HG02885 (cell line): Measurements from ENCODE around the gene NME9.
A peak's percentile ranks its signal among the peaks of the same experiment; 100 is the strongest.
"Not testable (repeated sequence)": the region's sequence is repeated elsewhere in the genome, so short reads cannot be mapped to it uniquely, and the experiment has no call there.

Experiments used
- ATAC-seq: cut with Tn5 transposase; IDR thresholded peaks from one replicate; pipeline ENCODE4 v1.9.1; 2021; ENCODE audit warnings: mild to moderate bottlenecking; ENCODE audit not compliant: unreplicated experiment, poor library complexity

Gene NME9

GRCh38 chr3:138329127-138329983 lies at the start of gene NME9:
TSS of gene NME9 (minus strand) at chr3:138329851. CDS start at chr3:138329335, 516 bp downstream.
- ATAC-seq, result peak; percentile 77

GRCh38 chr3:138378990-138379389 lies 49.3 kb upstream of the NME9 start:
- ATAC-seq, result no peak

- ATAC-seq, result no peak
Observed at GRCh38 chr3:138378331-138378730, 48.7 kb upstream of the NME9 start.

- no peak for ATAC-seq
Observed at GRCh38 chr3:138377804-138378203, 48.2 kb upstream of the NME9 start.

- ATAC-seq, result not testable (repeated sequence)
Observed at GRCh38 chr3:138377212-138377611, 47.6 kb upstream of the NME9 start.

- ATAC-seq, result no peak
Observed at GRCh38 chr3:138376663-138377062, 47.0 kb upstream of the NME9 start.

- ATAC-seq, result no peak
Observed at GRCh38 chr3:138375447-138375846, 45.8 kb upstream of the NME9 start.

GRCh38 chr3:138374573-138375134 lies 45.0 kb upstream of the NME9 start:
- ATAC-seq, result no peak

GRCh38 chr3:138373736-138374094 lies 44.1 kb upstream of the NME9 start:
- no peak for ATAC-seq

GRCh38 chr3:138373087-138373735 lies 43.6 kb upstream of the NME9 start:
- no peak for ATAC-seq

GRCh38 chr3:138371070-138371965 lies 41.7 kb upstream of the NME9 start:
- peak; percentile 100 for ATAC-seq

GRCh38 chr3:138370321-138370720 lies 40.7 kb upstream of the NME9 start:
- no peak for ATAC-seq

- no peak for ATAC-seq
Observed at GRCh38 chr3:138369151-138369900, 39.7 kb upstream of the NME9 start.

GRCh38 chr3:138367911-138368310 lies 38.3 kb upstream of the NME9 start:
- no peak for ATAC-seq

GRCh38 chr3:138367326-138367850 lies 37.7 kb upstream of the NME9 start:
- no peak for ATAC-seq

- no peak for ATAC-seq
Observed at GRCh38 chr3:138366006-138366759, 36.5 kb upstream of the NME9 start.

- ATAC-seq, result no peak
Observed at GRCh38 chr3:138365253-138365555, 35.6 kb upstream of the NME9 start.

- ATAC-seq, result no peak
Observed at GRCh38 chr3:138364356-138365252, 35.0 kb upstream of the NME9 start.
